Measurements from ENCODE around the gene AK4. TPM values are rescaled to one million over a fixed set of nuclear protein-coding genes. Genes with fewer than 3 reads are reported as not detected.

Gene AK4
- total RNA-seq, 1 experiment from 2014 or later = 180 TPM

GRCh38 chr1:65258106-65258505, 110.1 kb downstream of the AK4 start (continued):
- TF ChIP-seq CBFB (CRISPR knock-in tag; IDR thresholded peaks at IDR 0.05; ENCODE audit: low read depth) (no peak), PRRX2 (CRISPR knock-in tag; IDR thresholded peaks at IDR 0.05) (no peak), JUN (CRISPR knock-in tag; IDR thresholded peaks at IDR 0.05) (no peak), SOX15 (CRISPR knock-in tag; IDR thresholded peaks at IDR 0.05) (no peak), NFE2L1 (CRISPR knock-in tag; IDR thresholded peaks at IDR 0.05) (no peak), ZNF219 (CRISPR knock-in tag; IDR thresholded peaks at IDR 0.05; ENCODE audit: borderline replicate concordance) (no peak), TEAD4 (CRISPR knock-in tag; IDR thresholded peaks at IDR 0.05) (no peak)
- TF ChIP-seq, protein P1, sequence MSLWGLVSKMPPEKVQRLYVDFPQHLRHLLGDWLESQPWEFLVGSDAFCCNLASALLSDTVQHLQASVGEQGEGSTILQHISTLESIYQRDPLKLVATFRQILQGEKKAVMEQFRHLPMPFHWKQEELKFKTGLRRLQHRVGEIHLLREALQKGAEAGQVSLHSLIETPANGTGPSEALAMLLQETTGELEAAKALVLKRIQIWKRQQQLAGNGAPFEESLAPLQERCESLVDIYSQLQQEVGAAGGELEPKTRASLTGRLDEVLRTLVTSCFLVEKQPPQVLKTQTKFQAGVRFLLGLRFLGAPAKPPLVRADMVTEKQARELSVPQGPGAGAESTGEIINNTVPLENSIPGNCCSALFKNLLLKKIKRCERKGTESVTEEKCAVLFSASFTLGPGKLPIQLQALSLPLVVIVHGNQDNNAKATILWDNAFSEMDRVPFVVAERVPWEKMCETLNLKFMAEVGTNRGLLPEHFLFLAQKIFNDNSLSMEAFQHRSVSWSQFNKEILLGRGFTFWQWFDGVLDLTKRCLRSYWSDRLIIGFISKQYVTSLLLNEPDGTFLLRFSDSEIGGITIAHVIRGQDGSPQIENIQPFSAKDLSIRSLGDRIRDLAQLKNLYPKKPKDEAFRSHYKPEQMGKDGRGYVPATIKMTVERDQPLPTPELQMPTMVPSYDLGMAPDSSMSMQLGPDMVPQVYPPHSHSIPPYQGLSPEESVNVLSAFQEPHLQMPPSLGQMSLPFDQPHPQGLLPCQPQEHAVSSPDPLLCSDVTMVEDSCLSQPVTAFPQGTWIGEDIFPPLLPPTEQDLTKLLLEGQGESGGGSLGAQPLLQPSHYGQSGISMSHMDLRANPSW (CRISPR knock-in tag; conservative IDR thresholded peaks at IDR 0.05; ENCODE audit: low read depth) = no peak
- TF ChIP-seq, protein P2, sequence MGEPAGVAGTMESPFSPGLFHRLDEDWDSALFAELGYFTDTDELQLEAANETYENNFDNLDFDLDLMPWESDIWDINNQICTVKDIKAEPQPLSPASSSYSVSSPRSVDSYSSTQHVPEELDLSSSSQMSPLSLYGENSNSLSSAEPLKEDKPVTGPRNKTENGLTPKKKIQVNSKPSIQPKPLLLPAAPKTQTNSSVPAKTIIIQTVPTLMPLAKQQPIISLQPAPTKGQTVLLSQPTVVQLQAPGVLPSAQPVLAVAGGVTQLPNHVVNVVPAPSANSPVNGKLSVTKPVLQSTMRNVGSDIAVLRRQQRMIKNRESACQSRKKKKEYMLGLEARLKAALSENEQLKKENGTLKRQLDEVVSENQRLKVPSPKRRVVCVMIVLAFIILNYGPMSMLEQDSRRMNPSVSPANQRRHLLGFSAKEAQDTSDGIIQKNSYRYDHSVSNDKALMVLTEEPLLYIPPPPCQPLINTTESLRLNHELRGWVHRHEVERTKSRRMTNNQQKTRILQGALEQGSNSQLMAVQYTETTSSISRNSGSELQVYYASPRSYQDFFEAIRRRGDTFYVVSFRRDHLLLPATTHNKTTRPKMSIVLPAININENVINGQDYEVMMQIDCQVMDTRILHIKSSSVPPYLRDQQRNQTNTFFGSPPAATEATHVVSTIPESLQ (CRISPR knock-in tag; IDR thresholded peaks at IDR 0.05) = no peak

DNA sequence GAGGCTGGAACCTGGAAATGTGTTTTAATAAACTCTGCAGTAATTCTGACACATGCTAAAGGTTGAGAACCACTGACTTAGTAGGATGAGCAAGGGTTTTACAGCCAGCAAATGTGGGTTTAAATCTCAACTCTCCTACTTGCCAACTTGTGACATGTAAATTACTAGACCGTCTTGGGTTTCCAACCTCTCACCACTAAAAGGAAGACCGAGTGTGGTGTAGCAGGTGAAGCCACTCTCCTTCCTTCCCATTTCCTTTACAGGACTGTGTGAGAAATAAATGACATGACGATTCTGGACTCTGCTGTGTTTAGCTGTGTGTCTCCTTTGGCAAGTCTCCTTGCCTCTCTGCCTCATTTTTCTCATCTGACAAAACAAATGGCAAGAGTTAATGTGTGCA, 111.8 kb downstream of the AK4 start:
- peaks cover 14% of the 10 kb centered on the region for H3K27me3 Mint-ChIP-seq (ENCODE audit: low read depth)
- ATAC-seq (no peak), DNase-seq (ENCODE audit: low spot score) (no peak)
- CTCF ChIA-PET = interaction anchor here (1.9 kb wide), 1 partner anchor 428 kb away, joined by 5 read pairs; no protein-coding TSS in a partner anchor
- peaks cover 42% of the 10 kb centered on the region for H3K4me1 Mint-ChIP-seq
- TF ChIP-seq GRHL2 (CRISPR knock-in tag; IDR thresholded peaks at IDR 0.05; ENCODE audit: insufficient replicate concordance, severe bottlenecking) (no peak), NFE2L1 (CRISPR knock-in tag; IDR thresholded peaks at IDR 0.05) (no peak), HMGA2 (CRISPR knock-in tag; IDR thresholded peaks at IDR 0.05) (no peak), ELF4 (CRISPR knock-in tag; IDR thresholded peaks at IDR 0.05; ENCODE audit: low read depth) (no peak), IRF2 (CRISPR knock-in tag; IDR thresholded peaks at IDR 0.05; ENCODE audit: borderline replicate concordance, low read depth) (no peak), CREM (CRISPR knock-in tag; IDR thresholded peaks at IDR 0.05) (no peak), MAX (CRISPR knock-in tag; IDR thresholded peaks at IDR 0.05) (no peak), ZNF281 (CRISPR knock-in tag; IDR thresholded peaks at IDR 0.05) (no peak), JAZF1 (CRISPR knock-in tag; IDR thresholded peaks at IDR 0.05) (no peak), ZNF121 (CRISPR knock-in tag; IDR thresholded peaks at IDR 0.05) (no peak), CTCF (IDR thresholded peaks at IDR 0.05) (no peak)
- TF ChIP-seq, protein P3, sequence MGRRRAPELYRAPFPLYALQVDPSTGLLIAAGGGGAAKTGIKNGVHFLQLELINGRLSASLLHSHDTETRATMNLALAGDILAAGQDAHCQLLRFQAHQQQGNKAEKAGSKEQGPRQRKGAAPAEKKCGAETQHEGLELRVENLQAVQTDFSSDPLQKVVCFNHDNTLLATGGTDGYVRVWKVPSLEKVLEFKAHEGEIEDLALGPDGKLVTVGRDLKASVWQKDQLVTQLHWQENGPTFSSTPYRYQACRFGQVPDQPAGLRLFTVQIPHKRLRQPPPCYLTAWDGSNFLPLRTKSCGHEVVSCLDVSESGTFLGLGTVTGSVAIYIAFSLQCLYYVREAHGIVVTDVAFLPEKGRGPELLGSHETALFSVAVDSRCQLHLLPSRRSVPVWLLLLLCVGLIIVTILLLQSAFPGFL (CRISPR knock-in tag; IDR thresholded peaks at IDR 0.05; ENCODE audit: borderline replicate concordance) = no peak
- TF ChIP-seq, protein P4, sequence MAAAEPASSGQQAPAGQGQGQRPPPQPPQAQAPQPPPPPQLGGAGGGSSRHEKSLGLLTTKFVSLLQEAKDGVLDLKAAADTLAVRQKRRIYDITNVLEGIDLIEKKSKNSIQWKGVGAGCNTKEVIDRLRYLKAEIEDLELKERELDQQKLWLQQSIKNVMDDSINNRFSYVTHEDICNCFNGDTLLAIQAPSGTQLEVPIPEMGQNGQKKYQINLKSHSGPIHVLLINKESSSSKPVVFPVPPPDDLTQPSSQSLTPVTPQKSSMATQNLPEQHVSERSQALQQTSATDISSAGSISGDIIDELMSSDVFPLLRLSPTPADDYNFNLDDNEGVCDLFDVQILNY (CRISPR knock-in tag; IDR thresholded peaks at IDR 0.05) = no peak
- POLR2A ChIA-PET = no interaction called here
- H3K27ac Mint-ChIP-seq = no peak overlapping the region
- H3K4me3 Mint-ChIP-seq = no peak overlapping the region
- H3K36me3 Mint-ChIP-seq = no peaks in the 10 kb centered on the region
- H3K9me3 Mint-ChIP-seq = no peaks in the 10 kb centered on the region
